ENCODE data around the gene GFPT2. TPM values are rescaled to one million over a fixed set of nuclear protein-coding genes. Genes with fewer than 3 reads are reported as not detected.

GFPT2 gene
- total RNA-seq, 4 donors from 2014 or later: 5.5 to 15.6 (median 6.4) TPM; not detected in 1

DNA sequence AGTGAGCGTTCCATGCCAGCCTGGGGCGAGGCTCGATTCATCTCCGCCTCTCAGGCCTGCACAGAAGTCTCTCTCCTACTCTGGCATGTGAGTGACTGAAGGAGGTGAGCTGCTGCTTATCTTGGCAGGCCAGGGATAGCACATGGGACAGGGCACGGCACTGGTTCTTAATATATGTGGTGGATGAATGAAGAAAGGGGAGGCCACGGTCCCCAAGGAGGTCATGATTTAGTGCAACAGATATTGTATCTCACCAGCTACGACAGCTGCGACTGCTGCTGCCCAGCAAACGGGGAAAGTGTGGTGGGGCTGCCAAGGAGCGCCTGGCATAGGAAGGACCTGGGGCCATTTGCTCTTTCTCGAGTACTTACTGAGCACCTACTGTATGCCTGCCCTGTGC lies 41.9 kb downstream of the GFPT2 start:
- Histone ChIP-seq H3K4me1 (no peaks in the 10 kb centered on the region), H3K27ac (no peak overlapping the region), H3K9me3 (no peaks in the 10 kb centered on the region), H3K27me3 (no peaks in the 10 kb centered on the region), H3K4me3 (no peak overlapping the region), H3K36me3 (no peaks in the 10 kb centered on the region)
- DNase-seq: no peak
- TF ChIP-seq POLR2A (IDR thresholded peaks at IDR 0.05): no peak
- TF ChIP-seq, protein P1, sequence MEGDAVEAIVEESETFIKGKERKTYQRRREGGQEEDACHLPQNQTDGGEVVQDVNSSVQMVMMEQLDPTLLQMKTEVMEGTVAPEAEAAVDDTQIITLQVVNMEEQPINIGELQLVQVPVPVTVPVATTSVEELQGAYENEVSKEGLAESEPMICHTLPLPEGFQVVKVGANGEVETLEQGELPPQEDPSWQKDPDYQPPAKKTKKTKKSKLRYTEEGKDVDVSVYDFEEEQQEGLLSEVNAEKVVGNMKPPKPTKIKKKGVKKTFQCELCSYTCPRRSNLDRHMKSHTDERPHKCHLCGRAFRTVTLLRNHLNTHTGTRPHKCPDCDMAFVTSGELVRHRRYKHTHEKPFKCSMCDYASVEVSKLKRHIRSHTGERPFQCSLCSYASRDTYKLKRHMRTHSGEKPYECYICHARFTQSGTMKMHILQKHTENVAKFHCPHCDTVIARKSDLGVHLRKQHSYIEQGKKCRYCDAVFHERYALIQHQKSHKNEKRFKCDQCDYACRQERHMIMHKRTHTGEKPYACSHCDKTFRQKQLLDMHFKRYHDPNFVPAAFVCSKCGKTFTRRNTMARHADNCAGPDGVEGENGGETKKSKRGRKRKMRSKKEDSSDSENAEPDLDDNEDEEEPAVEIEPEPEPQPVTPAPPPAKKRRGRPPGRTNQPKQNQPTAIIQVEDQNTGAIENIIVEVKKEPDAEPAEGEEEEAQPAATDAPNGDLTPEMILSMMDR (IDR thresholded peaks at IDR 0.05): no peak
- WGBS, 2 donors: 84 to 90% methylated on average over 2 to 7 of the region's 11 CpGs
- intact Hi-C loops (cut with DNase I): no loop called here

DNA sequence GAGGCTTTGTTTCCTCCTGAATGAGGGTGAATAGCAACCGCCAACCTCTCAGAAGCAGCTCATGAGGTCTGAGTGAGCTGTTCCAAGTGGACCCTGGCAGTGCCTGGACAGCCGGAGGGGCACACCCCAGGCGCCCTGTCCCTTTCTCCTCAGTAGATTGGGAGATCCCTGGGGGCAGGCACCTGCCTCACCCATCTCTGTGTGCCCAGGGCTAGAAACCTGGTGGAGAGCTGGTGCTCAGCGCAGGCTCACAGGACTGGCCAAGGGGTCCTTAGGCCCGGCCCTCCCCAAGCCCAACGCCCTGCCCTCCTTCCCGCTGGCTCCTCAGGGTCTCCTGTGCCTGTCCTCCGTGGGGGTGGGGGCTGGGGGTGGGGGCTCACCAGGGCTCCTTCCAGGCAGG lies 46.3 kb downstream of the GFPT2 start:
- intact Hi-C loops (cut with DNase I): no loop called here
- no peak for TF ChIP-seq POLR2A (IDR thresholded peaks at IDR 0.05)
- TF ChIP-seq, protein P1 (IDR thresholded peaks at IDR 0.05): no peak
- WGBS, 2 donors: no CpG with 5 or more reads among the region's 8 CpGs
- no peaks in the 10 kb centered on the region for H3K9me3 ChIP-seq
- H3K27me3 ChIP-seq: no peaks in the 10 kb centered on the region
- no peaks in the 10 kb centered on the region for H3K36me3 ChIP-seq
- H3K27ac ChIP-seq: no peak overlapping the region
- DNase-seq: no peak
- H3K4me1 ChIP-seq: no peaks in the 10 kb centered on the region
- H3K4me3 ChIP-seq: no peak overlapping the region

DNA sequence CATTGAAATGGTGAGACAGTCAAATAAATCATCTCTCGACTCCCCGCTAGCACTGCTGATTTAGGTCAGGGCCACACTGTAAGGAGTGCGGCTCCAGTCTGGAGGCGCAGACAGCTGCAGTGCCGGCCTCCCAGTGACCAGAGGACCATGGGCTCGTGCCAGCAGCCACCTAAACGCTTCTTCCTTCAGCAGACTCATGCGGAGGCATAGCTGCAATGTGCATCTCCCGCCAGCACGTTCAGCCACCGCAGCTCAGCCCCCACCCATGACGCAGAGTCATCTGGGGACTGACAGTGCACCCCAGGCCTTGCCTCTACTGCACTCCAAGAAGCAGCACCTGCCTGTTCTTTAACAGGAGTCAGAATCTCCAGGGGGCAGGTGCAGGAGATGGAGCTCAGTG lies 47.7 kb downstream of the GFPT2 start:
- Histone ChIP-seq H3K27ac (no peak overlapping the region), H3K4me1 (no peaks in the 10 kb centered on the region), H3K4me3 (no peak overlapping the region), H3K36me3 (no peaks in the 10 kb centered on the region), H3K9me3 (no peaks in the 10 kb centered on the region), H3K27me3 (no peaks in the 10 kb centered on the region)
- intact Hi-C loops (cut with DNase I): no loop called here
- TF ChIP-seq, protein P1 (IDR thresholded peaks at IDR 0.05): no peak
- no peak for TF ChIP-seq POLR2A (IDR thresholded peaks at IDR 0.05)
- no peak for DNase-seq
- 81 to 82% methylated on average over 7 to 9 of the region's 12 CpGs for WGBS, 2 donors

DNA sequence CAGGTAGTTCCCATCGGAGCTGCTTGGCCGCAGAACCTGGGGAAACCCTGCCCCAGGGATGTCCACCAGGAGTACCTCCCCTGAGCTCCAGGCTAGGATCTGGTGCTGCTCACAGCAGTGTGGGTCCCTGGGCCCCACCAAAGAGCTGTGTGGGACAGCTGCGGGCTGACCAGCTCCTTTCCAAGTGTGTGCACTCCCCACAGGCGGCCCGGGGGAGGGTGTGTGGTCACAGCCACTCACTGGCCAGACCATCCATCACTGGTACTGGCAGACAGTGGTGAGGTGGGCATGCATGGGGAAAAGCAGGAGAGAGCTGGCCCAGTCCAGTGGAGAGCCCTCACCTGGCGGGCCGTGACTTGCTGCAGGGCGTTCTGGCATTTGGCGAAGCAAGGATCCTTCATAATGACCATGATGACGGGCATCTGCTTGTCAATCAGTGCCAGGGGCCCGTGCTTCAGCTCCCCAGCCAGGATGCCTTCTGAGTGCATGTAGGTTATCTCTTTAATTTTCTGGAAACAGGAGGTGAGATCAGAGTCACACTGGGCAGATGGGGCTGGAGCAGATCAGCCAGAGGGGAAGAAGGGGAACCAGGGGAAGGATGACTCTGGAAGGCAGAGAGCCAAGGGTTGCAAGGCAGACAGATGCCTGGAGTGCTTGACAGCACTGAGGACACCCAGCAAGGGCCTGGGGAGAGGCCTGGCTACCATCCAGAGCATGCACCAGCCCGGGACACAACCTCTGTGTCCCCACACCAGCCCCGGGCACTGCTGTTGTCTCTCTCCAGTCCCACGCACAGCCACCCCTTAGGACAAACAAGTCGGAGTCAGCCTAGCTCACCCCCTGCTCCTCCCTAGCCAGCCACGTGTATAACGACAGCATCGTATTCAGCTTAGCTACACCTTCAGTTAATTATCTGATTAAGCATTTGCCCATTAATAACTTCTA lies 48.4 kb downstream of the GFPT2 start:
- intact Hi-C loops (cut with DNase I): no loop called here
- no peak for TF ChIP-seq POLR2A (IDR thresholded peaks at IDR 0.05)
- TF ChIP-seq, protein P1 (IDR thresholded peaks at IDR 0.05): no peak
- H3K27me3 ChIP-seq: no peaks in the 10 kb centered on the region

DNA sequence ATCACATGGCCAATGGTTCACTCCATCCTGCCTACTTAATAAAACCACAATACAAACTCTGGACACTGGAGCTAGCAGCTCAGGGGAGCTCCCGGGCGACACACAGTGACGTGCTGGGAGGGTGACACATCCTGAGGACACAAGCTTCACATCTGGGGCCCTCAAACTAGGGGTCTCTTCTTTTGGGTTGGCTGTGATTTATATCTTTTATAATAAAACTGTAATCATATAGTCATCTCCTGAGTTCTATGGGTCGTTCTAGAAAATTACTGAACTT lies 49.2 kb downstream of the GFPT2 start:
- WGBS, 2 donors: 73 to 86% methylated on average over 4 of the region's 4 CpGs
- no peaks in the 10 kb centered on the region for H3K9me3 ChIP-seq
- no peaks in the 10 kb centered on the region for H3K4me1 ChIP-seq
- no peak for DNase-seq
- no peaks in the 10 kb centered on the region for H3K27me3 ChIP-seq
- no peak overlapping the region for H3K27ac ChIP-seq
- no peaks in the 10 kb centered on the region for H3K36me3 ChIP-seq
- TF ChIP-seq, protein P1 (IDR thresholded peaks at IDR 0.05): no peak
- no peak for TF ChIP-seq POLR2A (IDR thresholded peaks at IDR 0.05)
- intact Hi-C loops (cut with DNase I): no loop called here
- H3K4me3 ChIP-seq: no peak overlapping the region

More for the DNA sequence above, 48.4 kb downstream of the GFPT2 start:
- H3K9me3 ChIP-seq: no peaks in the 10 kb centered on the region
- no peak for DNase-seq
- H3K4me1 ChIP-seq: no peaks in the 10 kb centered on the region
- whole genome bisulfite sequencing, 2 donors: 40 to 70% methylated on average over 7 to 11 of the region's 18 CpGs
- H3K27ac ChIP-seq: no peak overlapping the region
- H3K4me3 ChIP-seq: no peak overlapping the region
- no peaks in the 10 kb centered on the region for H3K36me3 ChIP-seq

Measured in esophagus squamous epithelium (tissue), 5 donors.